HG02943 (cell line): Measurements from ENCODE around the gene VAV2.
"Not testable (repeated sequence)": the region's sequence is repeated elsewhere in the genome, so short reads cannot be mapped to it uniquely, and the experiment has no call there.

Source experiments
- ATAC-seq: cut with Tn5 transposase; IDR thresholded peaks from one replicate; pipeline ENCODE4 v1.9.1; 2021; ENCODE audit warnings: mild to moderate bottlenecking, low read depth, moderate library complexity; ENCODE audit not compliant: unreplicated experiment

The VAV2 gene

DNA sequence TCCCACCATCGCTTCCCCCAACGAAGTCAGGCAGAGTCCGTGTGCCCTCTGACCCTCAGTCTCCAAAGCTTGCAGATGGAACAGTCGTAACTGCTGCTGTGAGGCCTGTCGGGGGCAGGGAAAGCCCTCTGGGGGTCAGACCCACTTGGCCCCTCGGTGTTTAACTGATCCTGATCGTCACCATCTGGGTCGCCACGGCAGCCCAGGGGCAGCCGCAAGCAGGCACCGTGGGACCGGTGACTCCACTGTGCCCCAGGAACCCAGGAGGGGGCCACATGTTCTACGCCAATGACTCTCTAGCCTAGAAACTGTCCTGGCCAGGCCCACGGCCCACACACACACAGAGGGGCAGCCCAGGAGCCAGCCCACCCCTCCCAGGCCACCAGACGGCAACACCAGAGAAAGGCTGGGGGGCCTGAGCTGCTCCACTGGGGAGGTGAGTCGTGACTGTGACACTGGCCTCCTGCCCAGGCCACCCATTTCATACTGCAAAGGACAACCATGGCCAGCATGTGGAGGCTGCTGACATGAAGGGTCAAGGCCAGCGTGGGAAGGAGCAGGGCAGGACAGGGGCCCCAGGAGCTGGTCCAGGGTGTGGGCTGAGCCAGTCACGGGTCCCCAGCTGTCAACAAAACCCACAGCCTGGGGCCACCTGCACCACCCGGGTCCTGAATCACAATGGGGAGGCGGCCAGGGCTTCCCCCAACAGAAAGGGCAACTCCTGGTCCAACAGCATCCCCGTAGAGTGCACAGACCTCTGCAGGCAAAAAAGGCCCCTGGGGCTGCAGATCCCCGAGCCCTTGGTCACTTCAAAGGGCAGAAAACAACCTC lies 20.8 kb downstream of the VAV2 start:
- no peak for ATAC-seq

DNA sequence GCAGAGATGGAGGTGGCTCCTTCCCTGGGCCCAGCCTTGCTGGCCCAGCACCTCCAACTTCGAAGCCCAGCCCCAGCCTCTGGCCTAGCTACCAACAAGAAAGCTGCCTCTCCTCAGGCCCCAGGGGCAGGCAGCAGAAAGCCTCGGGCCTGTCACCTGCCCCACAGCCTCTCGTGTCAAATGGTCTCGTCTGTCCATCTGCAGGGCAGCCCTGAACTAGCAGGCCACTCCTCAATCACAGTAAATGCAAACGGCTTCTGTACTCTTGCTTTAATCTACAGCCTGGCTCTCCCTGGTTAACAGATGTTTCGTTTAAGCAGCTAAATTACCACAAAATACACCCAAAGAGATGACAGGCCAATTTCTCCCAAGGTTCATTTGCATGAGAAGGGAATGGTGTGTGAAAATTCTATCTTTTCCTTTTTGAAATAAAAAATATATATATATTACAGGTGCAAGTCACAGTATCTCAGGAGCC lies 21.5 kb downstream of the VAV2 start:
- ATAC-seq: no peak

DNA sequence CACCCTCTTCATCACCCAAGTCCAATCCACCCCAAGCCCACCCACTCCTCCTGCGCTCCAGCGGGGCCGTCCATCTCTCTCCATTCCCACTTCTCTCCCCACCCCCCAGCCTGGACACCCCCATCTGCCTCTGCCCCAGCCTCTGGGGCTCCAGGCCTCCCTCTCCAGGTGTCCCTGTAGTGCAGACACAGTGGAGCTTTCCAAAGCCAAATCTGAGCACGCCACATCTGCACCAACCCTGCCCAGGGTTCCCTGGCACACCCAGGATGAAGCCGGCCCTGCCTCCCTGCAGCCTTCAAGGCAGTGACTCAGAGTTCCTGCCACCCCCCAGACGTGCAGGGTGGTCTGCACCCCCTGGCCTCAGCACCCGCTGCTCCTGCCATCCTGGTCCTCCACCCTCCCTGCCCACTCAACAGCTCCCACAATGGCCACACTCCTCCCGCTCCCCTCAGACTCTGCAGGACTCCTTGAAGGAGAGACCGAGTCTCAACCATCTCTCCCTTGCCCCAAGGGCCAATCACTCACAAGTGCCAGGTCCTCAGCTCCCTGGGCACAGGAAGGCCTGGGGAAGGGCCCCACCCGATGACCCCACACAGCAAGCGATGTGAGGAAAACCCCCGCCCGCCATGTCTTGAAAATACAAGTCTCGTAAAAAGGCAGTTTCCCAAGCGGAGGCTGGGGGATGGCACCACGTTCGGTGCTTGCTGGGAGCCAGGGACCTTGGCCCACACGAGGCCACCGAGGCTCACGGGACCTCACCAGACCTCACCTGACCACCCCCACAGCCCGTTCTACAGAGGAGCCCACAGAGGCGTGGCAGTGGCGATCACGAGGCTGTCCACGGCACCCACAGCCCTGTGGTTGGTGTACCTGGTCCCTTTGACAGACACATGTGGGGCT lies 22.2 kb downstream of the VAV2 start:
- no peak for ATAC-seq

- ATAC-seq: no peak
These were observed 23.0 kb downstream of the VAV2 start for GRCh38 chr9:133968966-133969617.

- no peak for ATAC-seq
These were observed 23.7 kb downstream of the VAV2 start for GRCh38 chr9:133968428-133968827.

- ATAC-seq: no peak
These were observed 24.9 kb downstream of the VAV2 start for GRCh38 chr9:133967024-133967741.

GRCh38 chr9:133964463-133964862 lies 27.7 kb downstream of the VAV2 start:
- ATAC-seq: no peak

GRCh38 chr9:133963166-133963565 lies 29.0 kb downstream of the VAV2 start:
- no peak for ATAC-seq

DNA sequence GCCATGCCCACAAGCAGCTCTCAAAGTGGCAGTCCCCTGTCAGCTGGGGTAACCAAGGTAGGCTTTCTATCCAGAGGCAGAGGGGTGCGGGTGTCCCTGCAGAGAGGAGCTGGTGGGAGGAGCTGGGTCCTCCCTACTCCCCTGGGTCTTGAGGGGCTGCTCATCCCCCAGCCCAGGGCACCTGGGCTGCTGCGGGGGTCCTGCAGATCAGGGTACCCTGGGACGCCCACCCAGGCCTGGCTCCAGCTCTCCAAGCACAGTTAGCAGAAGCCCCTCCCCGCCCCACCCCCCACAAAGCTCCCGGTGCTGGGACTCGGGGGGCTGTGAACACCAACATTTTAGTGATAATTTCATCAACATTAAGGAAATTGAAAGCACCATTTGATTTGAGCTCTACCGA lies 29.8 kb downstream of the VAV2 start:
- no peak for ATAC-seq

DNA sequence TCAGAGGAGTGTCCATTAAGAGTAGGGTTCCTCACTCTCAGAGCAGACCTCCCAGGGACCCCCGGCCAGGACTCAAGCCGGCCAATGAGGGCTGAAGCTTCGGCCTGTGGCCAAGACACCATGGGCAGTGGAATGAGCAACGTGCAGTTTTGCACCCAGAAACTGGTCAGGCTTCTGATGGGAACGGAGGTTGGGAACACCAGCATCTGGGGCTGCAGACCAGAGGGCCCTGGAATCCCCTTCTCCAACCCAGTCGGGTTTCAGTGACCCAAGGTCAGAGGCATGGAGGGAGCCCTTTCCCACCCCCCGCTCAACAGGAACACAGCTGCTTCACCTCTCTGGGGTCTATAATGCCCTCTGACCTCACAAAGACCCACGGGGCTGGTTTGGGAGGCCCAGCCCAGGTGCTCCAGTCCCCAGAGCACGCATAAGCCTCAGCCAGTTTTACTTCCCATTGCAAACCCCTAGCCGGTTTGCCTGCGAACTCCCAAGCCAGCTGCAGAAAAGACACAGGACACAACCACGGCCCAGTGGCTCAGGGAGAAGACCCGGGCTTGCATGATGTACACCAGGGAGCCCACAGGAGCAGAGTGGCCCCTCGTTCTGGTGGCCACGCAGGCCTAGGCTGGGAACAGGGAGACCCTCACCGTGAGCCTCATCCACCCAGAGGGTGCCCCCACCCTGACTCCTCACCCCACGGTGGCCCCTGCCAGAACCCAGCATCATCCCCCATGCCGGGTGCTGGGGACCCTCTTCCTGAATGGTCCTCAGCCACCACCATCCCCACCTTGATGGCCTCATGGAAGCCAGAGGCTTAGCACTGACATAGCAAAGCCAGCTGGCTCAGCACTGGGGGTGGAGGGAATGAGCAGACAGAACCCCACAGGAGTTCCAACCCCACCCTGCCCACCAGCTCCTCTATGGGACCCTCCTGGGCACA lies 30.6 kb downstream of the VAV2 start:
- ATAC-seq: no peak

GRCh38 chr9:133960568-133961129 lies 31.5 kb downstream of the VAV2 start:
- ATAC-seq: no peak

GRCh38 chr9:133959966-133960567 lies 32.1 kb downstream of the VAV2 start:
- no peak for ATAC-seq

GRCh38 chr9:133959171-133959570 lies 33.0 kb downstream of the VAV2 start:
- no peak for ATAC-seq

DNA sequence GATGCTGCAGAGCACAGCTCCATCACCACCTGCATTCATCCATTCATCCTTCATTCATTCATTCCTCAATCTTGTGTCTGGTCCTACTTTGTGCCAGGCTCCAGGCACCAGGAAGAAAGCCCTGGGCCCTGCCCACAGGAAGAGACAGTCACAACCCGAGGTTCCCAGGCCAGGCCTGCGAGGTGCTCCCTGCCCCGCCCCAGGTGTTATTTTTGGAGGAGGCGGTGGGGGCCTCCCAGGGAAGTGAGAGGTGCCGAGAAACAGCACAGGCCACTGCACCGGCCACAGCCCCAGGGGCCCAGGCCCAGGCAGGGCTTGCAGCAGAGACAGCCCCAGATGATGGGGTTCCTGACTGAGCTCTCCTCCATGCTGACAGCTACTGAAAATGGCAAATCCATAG lies 33.4 kb downstream of the VAV2 start:
- no peak for ATAC-seq

- not testable (repeated sequence) for ATAC-seq
These were observed 34.4 kb downstream of the VAV2 start for GRCh38 chr9:133957772-133958171.

- ATAC-seq: no peak
These were observed 34.8 kb downstream of the VAV2 start for GRCh38 chr9:133957328-133957727.

GRCh38 chr9:133956520-133957076 lies 35.5 kb downstream of the VAV2 start:
- no peak for ATAC-seq

GRCh38 chr9:133955821-133956411 lies 36.2 kb downstream of the VAV2 start:
- no peak for ATAC-seq
